K562 (cell line): ENCODE measurements around the gene SGIP1. TPM values are rescaled to one million over a fixed set of nuclear protein-coding genes. Genes with fewer than 3 reads are reported as not detected.

ENCODE experiments used
- ATAC-seq: fragments of 200-7000 bp; cut with Tn5 transposase; 3 replicates; pipeline ENCODE4 v1.9.1; 2020; ENCODE audit warnings: moderate library complexity
- BruUV-seq: library from RNA; stranded (reverse); fragments of 400-500 nt; replicated peaks from 2 replicates; lab custom pipeline; 2021; lab: Mats Ljungman, UMichigan
- CTCF ChIA-PET: fragments of 300-600 bp; formaldehyde crosslinking; extraction: SDS; loops from one replicate; lab custom pipeline; 2021; ENCODE audit warnings: low intra/inter-chr PET ratio; lab: Yijun Ruan, JAX
- POLR2A ChIA-PET: fragments of 300-600, 350-650 bp; sonication (Branson Sonifier 250); formaldehyde crosslinking; extraction: SDS; loops from one replicate; lab custom pipeline; 2021; ENCODE audit warnings: antibody characterized with exemption, inconsistent platforms; lab: Yijun Ruan, JAX
- DNase-seq, 4 experiments: peaks; one replicate each; pipeline versions ENCODE4 v3.0.0 to v3.0.0-alpha.2; 2011 to 2018; ENCODE audit warnings: low spot score in 3 of 4, mixed read lengths in 3 of 4; ENCODE audit errors: extremely low read depth in 1 of 4
- FAIRE-seq: peaks from 2 replicates; lab custom pipeline; 2011; peaks lifted over from hg19 to GRCh38; lab: Jason Lieb, UNC
- H2AFZ ChIP-seq: 2 replicates; pipeline ENCODE4 v1.6.0; 2011; ENCODE audit warnings: low read depth, low read length, control low read depth, inconsistent platforms
- H3K27ac ChIP-seq: fragments of 200-600 bp; 3 replicates; pipeline ENCODE4 v1.8.0; 2011; ENCODE audit warnings: low read depth, mild to moderate bottlenecking, control low read depth, inconsistent platforms, low read length, moderate library complexity, mixed read lengths; ENCODE audit errors: extremely low read depth
- H3K27me3 ChIP-seq, 2 experiments: fragments of 300-600 bp in 1 of 2; 2 replicates in 1 of 2; 3 replicates in 1 of 2; pipeline versions ENCODE4 v1.6.0 to v1.8.0; 2011; ENCODE audit warnings: inconsistent platforms in 2 of 2, low read length in 2 of 2, mild to moderate bottlenecking in 1 of 2, mixed read lengths in 1 of 2, moderate library complexity in 1 of 2; ENCODE audit not compliant: control insufficient read depth in 2 of 2, insufficient read depth in 2 of 2
- H3K36me3 ChIP-seq: fragments of 300-600 bp; 3 replicates; pipeline ENCODE4 v1.8.0; 2011; ENCODE audit warnings: mild to moderate bottlenecking, low read length, inconsistent platforms; ENCODE audit not compliant: control insufficient read depth, insufficient read depth
- H3K4me1 ChIP-seq, 2 experiments: fragments of 200-600 bp in 1 of 2; replicated peaks in 1 of 2; 2 replicates in 1 of 2; 3 replicates in 1 of 2; pipeline versions ENCODE4 v1.5.1 to v1.8.0; 2011; ENCODE audit warnings: inconsistent platforms in 2 of 2, low read length in 2 of 2, mild to moderate bottlenecking in 1 of 2, mixed read lengths in 1 of 2, moderate library complexity in 1 of 2; ENCODE audit not compliant: control insufficient read depth in 2 of 2, insufficient read depth in 2 of 2
- H3K4me2 ChIP-seq: 2 replicates; pipeline ENCODE4 v1.6.1; 2011; ENCODE audit warnings: low read length, control low read depth, inconsistent platforms, mixed read lengths; ENCODE audit not compliant: insufficient read depth
- H3K4me3 ChIP-seq: fragments of 200-600 bp; sonication (generic), shearing (Covaris generic); 2 replicates; pipeline ENCODE4 v1.5.1; 2016; ENCODE audit warnings: control low read depth, inconsistent platforms
- H3K79me2 ChIP-seq: fragments of 200-600 bp; 3 replicates; pipeline ENCODE4 v1.8.0; 2011; ENCODE audit warnings: low read length, inconsistent platforms; ENCODE audit not compliant: control insufficient read depth, insufficient read depth
- H3K9ac ChIP-seq, 2 experiments: 2 replicates each; pipeline versions ENCODE4 v1.6.0 to v1.6.1; 2011; ENCODE audit warnings: low read depth in 2 of 2, low read length in 2 of 2, control low read depth in 1 of 2, inconsistent platforms in 1 of 2, mild to moderate bottlenecking in 1 of 2, mixed read lengths in 1 of 2; ENCODE audit not compliant: insufficient read depth in 1 of 2
- H3K9me1 ChIP-seq: one replicate; pipeline ENCODE4 v1.6.0; 2011; ENCODE audit warnings: inconsistent platforms, mild to moderate bottlenecking, low read length, moderate library complexity; ENCODE audit not compliant: control insufficient read depth, insufficient read depth
- H3K9me3 ChIP-seq: replicated peaks from 2 replicates; pipeline ENCODE4 v1.5.1; 2011; ENCODE audit warnings: low read depth, low read length, inconsistent platforms; ENCODE audit not compliant: control insufficient read depth, insufficient read depth
- H4K20me1 ChIP-seq: replicated peaks from 2 replicates; pipeline ENCODE4 v1.6.1; 2011; ENCODE audit warnings: low read length, inconsistent platforms, mixed read lengths; ENCODE audit not compliant: control insufficient read depth, insufficient read depth
- ARHGAP35 ChIP-seq: fragments of 450-650 bp; IDR thresholded peaks from 2 replicates; pipeline ENCODE4 v1.6.1; 2018; ENCODE audit not compliant: partially characterized antibody
- FOXP4 ChIP-seq: sonication (generic); formaldehyde crosslinking; IDR thresholded peaks from 2 replicates; pipeline ENCODE4 v1.8.0; 2022; ENCODE audit warnings: mild to moderate bottlenecking, missing genetic modification reagents, borderline replicate concordance
- GTF2F1 ChIP-seq: IDR thresholded peaks from 2 replicates; pipeline ENCODE4 v1.6.1; 2011; ENCODE audit warnings: low read depth, low read length, improper control_type of control experiment
- MCM2 ChIP-seq: fragments of 450-650 bp; IDR thresholded peaks from 2 replicates; pipeline ENCODE4 v1.6.1; 2017; ENCODE audit warnings: low read depth, mild to moderate bottlenecking
- NFE2L1 ChIP-seq: fragments of 450-650 bp; IDR thresholded peaks from 2 replicates; pipeline ENCODE4 v1.6.1; 2016; ENCODE audit warnings: missing genetic modification characterization, low read depth, mild to moderate bottlenecking, missing compliant biosample characterization, moderate library complexity, borderline replicate concordance
- NR3C1 ChIP-seq: sonication (generic); formaldehyde crosslinking; IDR thresholded peaks from 2 replicates; pipeline ENCODE4 v1.8.1; 2022; ENCODE audit warnings: missing genetic modification reagents
- POLR2AphosphoS2 ChIP-seq: IDR thresholded peaks from 2 replicates; pipeline ENCODE4 v1.6.1; 2012; ENCODE audit warnings: low read length, improper control_type of control experiment
- RBM15 ChIP-seq: fragments of 200-400 bp; formaldehyde crosslinking; IDR thresholded peaks from 2 replicates; pipeline ENCODE4 v1.6.1; 2018; ENCODE audit warnings: mild to moderate bottlenecking, low read length, moderate library complexity; ENCODE audit not compliant: insufficient read depth
- RNF2 ChIP-seq: sonication (generic); IDR thresholded peaks from 2 replicates; pipeline ENCODE4 v1.6.1; 2016
- SMARCB1 ChIP-seq: IDR thresholded peaks from 2 replicates; pipeline ENCODE4 v1.6.1; 2011; ENCODE audit warnings: improper control_type of control experiment, low read depth; ENCODE audit not compliant: insufficient read length
- TAF7 ChIP-seq: fragments of 450-650 bp; IDR thresholded peaks from 2 replicates; pipeline ENCODE4 v1.6.1; 2016; ENCODE audit warnings: missing genetic modification characterization, missing compliant biosample characterization
- ZNF121 ChIP-seq: sonication (generic); formaldehyde crosslinking; conservative IDR thresholded peaks from 2 replicates; pipeline ENCODE4 v1.8.0; 2022; ENCODE audit warnings: missing genetic modification reagents
- ZNF174 ChIP-seq: fragments of 250-450 bp; sonication (Bioruptor Pico); IDR thresholded peaks from 2 replicates; pipeline ENCODE4 v1.4.0; 2020; ENCODE audit warnings: mild to moderate bottlenecking
- in situ Hi-C: fragments of 300-500 bp; cut with MboI; formaldehyde crosslinking; loops from 4 replicates; pipeline ENCODE4 v1.15.0; 2018; ENCODE audit warnings: inconsistent platforms, mixed read lengths
- intact Hi-C: fragments of 100-400 bp; cut with micrococcal nuclease; formaldehyde crosslinking; loops from 2 replicates; pipeline ENCODE4 v1.14.2; 2022
- polyA plus RNA-seq, 8 experiments: library from polyadenylated mRNA; depleted of rRNA in 4 of 8; stranded (reverse) in 5 of 8; unstranded in 3 of 8; fragments of >200 nt; fragmentation: Nextera tagmentation in 2 of 8; fragmentation: Illumina TruSeq in 1 of 8; extraction: Ambion mirVana in 2 of 8; extraction: Trizol in 1 of 8; gene quantifications; 2 replicates each; pipeline versions ENCODE4 v1.2.1 to v1.2.3, GENCODE V29; 2011 to 2014; ENCODE audit warnings: inconsistent platforms in 1 of 8, missing spikeins in 1 of 8
- total RNA-seq, 7 experiments: library from RNA; depleted of rRNA in 6 of 7; stranded (reverse); fragments of >200 nt in 6 of 7; fragmentation: Illumina TruSeq in 2 of 7; extraction: Trizol in 2 of 7; gene quantifications; 2 replicates each; pipeline versions ENCODE4 v1.2.1 to v1.2.3, GENCODE V29; 2011 to 2021; ENCODE audit warnings: low replicate concordance in 1 of 7
- TF ChIP-seq, protein P1 (sequence below): fragments of 450-650 bp; formaldehyde crosslinking; conservative IDR thresholded peaks from 2 replicates; pipeline ENCODE4 v1.4.0; 2022; ENCODE audit warnings: mild to moderate bottlenecking, missing genetic modification characterization
- TF ChIP-seq, protein P2 (sequence below): fragments of 450-650 bp; IDR thresholded peaks from 2 replicates; pipeline ENCODE4 v1.7.0; 2016; ENCODE audit warnings: borderline replicate concordance

SGIP1 gene
- total and polyA plus RNA-seq, 9 of the 15 experiments (the other 6 are each of a cell fraction or from before 2014, with no cell fraction given), result 0.07 to 0.35 TPM; not detected in 7

DNA sequence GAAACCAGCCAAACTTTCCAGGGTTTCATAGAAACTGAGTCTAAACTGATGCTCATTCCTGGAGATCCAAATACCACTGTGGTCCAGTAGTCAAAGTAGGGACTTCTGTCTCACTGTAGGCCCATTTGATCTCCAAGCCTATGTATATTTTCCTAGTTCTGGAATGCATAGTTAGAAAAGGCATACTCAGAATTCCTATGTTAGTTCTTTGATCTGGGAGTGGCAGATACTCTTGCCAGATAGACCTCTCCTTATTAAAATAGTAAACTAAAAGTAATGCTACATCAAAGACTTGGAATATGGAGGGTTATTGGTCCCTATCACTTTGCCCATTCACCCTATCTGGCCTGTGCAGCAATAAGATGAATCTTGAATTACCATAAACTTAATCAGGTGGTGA lies 10.4 kb upstream of the SGIP1 start:
- ChIA-PET POLR2A (no interaction called here), CTCF (no interaction called here)
- Histone ChIP-seq H3K27me3 (peaks cover 0 to 2% of the 10 kb centered on the region in 2 experiments; a peak in 1 of 5 replicates), H3K36me3 (no peaks in the 10 kb centered on the region), H3K79me2 (no peaks in the 10 kb centered on the region), H3K9ac (no peak overlapping the region), H3K27ac (no peak overlapping the region), H3K9me3 (no peaks in the 10 kb centered on the region), H3K4me3 (no peak overlapping the region), H3K4me1 (no peaks in the 10 kb centered on the region), H3K4me2 (no peak overlapping the region), H2AFZ (no peak overlapping the region), H3K9me1 (no peaks in the 10 kb centered on the region), H4K20me1 (no peaks in the 10 kb centered on the region)
- DNase-seq (no peak), ATAC-seq (no peak), FAIRE-seq (no peak)
- intact Hi-C loops, result no loop called here
- TF ChIP-seq TAF7 (tag) (no peak), POLR2AphosphoS2 (no peak), RNF2 (no peak), GTF2F1 (no peak), NFE2L1 (tag) (no peak), SMARCB1 (no peak), ZNF174 (no peak), RBM15 (no peak), NR3C1 (CRISPR knock-in tag) (no peak), ZNF121 (no peak), FOXP4 (no peak), ARHGAP35 (no peak), MCM2 (no peak)
- TF ChIP-seq, protein P1, sequence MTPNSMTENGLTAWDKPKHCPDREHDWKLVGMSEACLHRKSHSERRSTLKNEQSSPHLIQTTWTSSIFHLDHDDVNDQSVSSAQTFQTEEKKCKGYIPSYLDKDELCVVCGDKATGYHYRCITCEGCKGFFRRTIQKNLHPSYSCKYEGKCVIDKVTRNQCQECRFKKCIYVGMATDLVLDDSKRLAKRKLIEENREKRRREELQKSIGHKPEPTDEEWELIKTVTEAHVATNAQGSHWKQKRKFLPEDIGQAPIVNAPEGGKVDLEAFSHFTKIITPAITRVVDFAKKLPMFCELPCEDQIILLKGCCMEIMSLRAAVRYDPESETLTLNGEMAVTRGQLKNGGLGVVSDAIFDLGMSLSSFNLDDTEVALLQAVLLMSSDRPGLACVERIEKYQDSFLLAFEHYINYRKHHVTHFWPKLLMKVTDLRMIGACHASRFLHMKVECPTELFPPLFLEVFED (CRISPR knock-in tag), result no peak
- TF ChIP-seq, protein P2, sequence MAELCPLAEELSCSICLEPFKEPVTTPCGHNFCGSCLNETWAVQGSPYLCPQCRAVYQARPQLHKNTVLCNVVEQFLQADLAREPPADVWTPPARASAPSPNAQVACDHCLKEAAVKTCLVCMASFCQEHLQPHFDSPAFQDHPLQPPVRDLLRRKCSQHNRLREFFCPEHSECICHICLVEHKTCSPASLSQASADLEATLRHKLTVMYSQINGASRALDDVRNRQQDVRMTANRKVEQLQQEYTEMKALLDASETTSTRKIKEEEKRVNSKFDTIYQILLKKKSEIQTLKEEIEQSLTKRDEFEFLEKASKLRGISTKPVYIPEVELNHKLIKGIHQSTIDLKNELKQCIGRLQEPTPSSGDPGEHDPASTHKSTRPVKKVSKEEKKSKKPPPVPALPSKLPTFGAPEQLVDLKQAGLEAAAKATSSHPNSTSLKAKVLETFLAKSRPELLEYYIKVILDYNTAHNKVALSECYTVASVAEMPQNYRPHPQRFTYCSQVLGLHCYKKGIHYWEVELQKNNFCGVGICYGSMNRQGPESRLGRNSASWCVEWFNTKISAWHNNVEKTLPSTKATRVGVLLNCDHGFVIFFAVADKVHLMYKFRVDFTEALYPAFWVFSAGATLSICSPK, result no peak
- BruUV-seq, result no TSS peak
- in situ Hi-C loops, result no loop called here
